GM11168 (cell line): ENCODE measurements around the gene ACOXL.
"Not testable (repeated sequence)": the region's sequence is repeated elsewhere in the genome, so short reads cannot be mapped to it uniquely, and the experiment has no call there.

Experiments used
- in situ Hi-C: fragments of 300-500 bp; cut with MboI; formaldehyde crosslinking; loops from one replicate; pipeline ENCODE4 v1.12.0; 2022; ENCODE audit warnings: low sequenced_read_pairs; ENCODE audit not compliant: unreplicated experiment

Gene ACOXL

DNA sequence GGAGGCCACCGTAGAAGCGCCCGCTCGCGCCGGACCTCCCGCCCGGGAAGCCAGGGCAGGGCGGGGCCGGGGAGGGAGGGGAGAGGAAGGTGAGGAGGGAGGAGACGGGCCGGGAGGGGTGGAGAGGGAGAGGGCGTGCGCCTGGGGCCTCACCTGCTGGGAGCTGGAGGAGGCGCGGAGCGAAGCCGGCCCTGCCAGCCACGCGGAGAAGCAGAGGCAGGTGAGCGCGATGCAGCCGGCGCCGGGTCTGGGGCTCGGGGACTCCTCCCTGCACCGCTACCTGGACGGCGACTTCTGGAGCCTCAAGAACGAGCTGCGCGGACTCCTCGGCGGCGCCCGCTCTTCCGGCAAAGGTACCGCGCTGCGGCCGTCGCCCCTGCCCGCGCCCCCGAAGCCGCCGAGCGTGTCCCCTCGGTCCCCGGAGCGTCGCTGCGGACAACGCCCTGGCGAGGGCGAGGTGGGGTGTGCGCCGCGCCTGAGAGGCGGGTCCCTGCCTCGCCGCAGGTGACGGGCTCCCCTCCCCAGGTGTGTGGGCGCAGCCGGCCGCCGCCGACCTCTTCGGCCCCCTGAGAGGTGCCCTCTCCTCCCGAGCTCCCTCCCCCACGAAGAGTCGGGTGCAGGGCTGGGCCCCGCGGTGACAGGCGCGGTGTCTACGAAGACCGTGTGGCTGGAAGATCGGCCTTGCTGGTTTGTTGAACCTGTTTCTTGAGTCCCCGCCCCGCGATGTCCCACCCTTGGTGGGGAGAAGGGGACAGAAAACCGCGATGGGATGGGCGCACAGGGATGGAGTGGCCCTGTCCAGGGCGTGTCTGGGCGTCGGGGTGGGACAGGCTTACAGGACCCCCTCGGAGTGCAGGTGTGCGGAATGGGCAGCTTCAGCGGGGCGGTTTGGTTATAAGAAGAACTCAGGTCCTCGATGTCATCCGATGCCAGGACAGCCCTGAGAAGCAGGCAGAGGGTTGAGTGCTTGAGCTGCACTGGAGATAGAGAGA is at the start of gene ACOXL:
Gene ACOXL (plus strand): TSS at position 152 of the 992 bp plus-strand sequence. CDS start 35,817 bp downstream, outside the sequence.
- in situ Hi-C loops = no loop called here

DNA sequence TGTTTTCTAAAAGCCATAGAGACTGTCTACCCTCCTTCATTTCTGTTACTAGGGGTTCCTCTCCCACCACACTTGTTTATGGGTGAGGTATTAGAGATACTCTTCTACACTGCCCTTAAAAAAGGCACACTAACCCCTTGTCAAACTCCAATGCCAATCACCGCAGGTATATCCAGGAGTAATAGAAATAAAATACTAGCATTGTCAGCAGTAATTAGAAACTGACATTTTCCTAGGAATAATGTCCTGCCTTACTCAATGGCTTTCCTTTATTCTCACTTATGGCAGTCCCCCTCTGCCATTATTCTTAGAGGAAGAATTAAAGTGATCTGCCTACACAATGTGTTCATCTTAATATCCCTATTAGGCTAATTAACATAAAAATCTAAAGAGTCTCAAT is 49.5 kb upstream of the ACOXL start:
- in situ Hi-C loops = no loop called here

- in situ Hi-C loops = not testable (repeated sequence)
Observed at GRCh38 chr2:110687775-110688484, 44.4 kb upstream of the ACOXL start.

DNA sequence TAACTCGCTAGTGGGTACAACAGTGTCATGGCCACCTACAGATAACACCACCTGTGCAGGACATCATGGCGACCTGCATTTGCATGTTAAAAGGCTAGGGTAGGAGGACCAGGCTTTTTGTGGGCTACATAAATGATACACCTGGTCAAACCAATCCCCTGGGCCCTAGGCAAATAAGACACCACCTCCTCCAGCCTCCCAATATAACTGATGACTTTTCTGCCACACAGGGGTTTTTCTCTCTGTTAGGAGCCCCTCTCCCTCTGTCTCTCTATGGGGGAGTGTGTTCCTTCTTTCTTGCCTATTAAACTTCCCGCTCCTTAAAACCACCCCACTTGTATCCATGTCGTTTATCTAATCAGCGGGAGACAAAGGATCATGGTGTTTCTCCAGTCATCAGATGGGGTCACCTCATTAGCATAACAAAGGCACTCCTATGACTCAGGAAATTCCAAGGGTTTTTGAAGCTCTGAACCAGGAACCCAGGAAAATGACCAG is 43.7 kb upstream of the ACOXL start:
- in situ Hi-C loops = no loop called here

DNA sequence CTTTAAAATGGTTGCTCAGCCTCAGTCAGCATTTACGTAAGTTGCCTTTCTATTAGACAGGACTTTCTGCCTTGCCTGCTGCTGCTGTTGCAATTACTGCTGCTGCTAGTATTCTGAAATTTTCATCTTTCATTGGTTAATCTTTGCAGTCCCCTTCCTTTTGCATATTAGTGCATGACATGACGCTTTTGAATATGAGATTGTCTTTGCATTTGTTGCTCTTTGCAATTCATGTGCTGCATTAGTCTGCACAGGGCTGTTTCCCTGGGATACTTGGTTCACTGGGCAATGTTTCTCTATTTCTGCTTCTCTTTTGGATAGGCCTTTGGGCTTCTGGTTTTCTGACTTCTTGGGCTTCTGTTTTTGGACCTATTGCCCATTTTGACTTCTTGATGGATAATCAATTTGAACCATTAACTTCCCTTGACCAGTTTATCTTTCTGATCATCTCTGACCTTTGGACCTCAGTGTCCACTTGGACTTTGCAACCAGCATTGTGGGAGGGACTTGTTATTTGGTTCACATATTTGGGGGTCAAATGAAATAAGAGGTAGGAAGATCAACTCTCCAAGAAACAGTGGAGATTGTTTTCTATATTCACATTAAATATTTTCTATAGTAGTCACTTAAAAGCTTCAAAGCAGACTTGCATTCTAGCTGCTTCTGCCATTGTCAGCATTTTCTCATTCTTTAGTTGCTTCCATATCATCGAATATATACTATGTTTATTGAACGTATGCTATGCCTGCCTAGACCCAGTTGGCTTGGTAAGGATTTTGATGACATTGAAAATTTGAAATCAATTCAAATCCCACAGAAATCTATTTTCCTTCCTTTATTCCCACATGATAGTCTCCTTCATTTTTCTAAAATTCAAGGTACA is 42.0 kb upstream of the ACOXL start:
- in situ Hi-C loops = loop anchor here (5.0 kb wide), 1 partner anchor 52 kb away; no protein-coding TSS in a partner anchor

GRCh38 chr2:110691612-110692258 is 40.6 kb upstream of the ACOXL start:
- in situ Hi-C loops = loop anchor here (5.0 kb wide), 1 partner anchor 51 kb away; no protein-coding TSS in a partner anchor

DNA sequence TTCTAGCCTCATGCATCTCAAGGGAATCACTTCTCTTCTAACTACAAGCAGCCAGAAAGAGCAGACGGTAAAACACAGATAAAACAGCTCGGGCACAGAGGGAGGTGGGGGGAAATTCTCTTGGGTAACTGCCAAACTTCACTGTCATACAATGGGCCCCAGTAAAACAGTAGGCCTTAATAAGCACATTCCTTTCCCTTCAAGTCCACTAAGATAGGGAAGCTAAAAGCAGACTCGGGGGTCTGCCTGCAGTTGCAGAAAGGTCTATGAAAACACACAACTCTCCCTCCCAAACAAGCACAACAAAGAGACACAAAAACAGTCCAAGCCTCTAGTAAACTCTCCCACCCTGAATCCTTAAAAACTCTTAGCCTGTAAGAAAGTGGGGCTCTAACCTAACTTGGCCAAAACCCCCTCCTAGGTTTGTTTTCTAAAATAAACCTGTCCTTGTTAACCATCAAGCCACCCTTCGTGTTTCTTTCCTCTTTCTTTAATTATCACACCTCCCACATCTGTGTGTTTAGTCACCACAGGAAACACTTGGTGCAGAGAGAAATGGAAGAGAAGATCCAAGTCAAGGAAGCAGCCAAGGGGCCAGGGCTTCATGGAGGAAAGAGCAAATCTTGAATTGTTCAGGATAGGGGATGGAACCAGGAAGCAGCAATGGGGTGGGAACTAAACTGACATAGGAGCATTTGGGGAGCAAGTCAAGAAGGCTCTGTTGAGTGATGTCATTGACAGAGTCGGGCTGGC is 37.1 kb upstream of the ACOXL start:
- in situ Hi-C loops = not testable (repeated sequence)

DNA sequence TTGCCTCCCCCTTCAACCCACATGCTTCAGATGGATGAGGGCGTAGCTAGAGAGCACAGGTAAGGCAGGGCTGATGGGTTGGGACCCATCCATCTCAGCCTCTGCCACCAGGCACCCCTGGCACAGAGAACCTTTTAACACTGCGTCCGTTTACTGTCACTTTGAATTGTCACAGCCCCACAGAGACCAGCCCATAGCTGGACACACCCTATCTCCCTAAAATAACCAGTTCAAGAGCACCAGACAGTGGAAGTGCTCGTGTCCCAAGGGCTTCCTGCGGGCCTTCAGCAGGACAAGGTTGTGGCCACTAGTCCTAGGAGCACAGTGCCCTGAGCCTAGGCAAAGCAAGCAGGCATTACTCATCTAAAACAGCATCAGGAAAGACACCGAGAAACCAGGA is 34.1 kb upstream of the ACOXL start:
- in situ Hi-C loops = not testable (repeated sequence)

- in situ Hi-C loops = no loop called here
Observed at GRCh38 chr2:110702514-110703380, 29.6 kb upstream of the ACOXL start.

DNA sequence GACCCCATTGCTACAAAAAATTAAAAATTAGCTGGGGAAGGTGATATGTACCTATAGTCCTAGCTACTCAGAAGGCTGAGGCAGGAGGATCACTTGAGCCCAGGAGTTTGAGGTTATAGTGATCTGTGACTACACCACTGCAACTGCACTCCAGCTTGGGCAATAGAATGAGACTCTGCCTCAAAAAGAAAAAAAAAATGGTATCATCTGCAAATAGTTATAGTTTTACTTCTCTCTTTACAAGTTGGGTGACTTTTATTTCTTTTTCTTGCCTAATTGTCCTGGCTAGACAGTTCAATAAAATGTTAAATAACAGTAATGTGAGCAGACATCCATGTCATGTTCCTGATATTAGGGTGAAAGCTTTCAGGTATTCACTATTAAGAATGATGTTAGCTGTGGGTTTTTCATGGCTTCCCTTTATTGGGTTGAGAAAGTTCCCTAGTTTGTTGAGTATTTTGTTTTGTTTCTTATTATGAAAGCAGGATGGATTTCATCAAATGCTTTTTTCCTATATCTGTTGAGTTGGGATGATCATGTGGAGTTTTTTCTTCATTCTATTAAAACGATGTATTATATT is 24.9 kb upstream of the ACOXL start:
- in situ Hi-C loops = no loop called here

DNA sequence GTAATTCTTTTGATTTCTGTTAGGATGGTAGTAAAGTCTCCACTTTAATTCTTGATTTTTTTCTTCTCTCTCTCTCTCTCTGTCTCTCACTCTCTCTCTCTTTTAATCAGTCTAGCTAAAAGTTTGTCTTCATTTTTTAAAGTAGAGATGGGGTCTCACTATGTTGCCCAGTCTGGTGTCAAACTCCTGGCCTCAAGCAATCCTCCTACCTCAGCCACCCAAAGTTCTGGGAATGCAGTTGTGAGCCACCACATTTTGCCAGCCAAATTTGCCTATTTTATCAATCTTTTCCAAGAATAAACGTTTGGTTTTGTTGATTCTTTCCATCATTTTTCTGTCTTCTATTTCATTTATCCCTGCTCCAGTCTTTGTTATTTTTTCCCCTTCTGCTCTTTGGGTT is 23.9 kb upstream of the ACOXL start:
- in situ Hi-C loops = no loop called here

DNA sequence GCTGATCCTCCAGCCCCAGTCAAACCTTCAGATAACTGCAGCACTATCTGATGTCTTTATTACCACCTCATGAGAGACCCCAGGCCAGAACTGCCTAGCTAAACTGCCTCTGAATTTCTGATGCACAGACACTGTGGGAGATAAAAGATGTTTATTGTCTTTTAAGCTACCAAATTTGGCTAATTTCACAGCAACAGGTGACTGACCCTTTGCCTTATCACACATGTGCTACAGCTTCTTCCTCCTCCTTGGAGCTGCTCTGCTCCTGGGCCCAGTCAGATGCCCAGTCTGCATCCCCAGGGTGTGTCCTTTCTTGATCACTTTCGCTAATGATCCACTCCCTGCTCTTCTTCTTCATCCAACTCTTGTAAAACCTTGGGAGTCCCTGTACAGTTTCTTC is 19.6 kb upstream of the ACOXL start:
- in situ Hi-C loops = no loop called here

DNA sequence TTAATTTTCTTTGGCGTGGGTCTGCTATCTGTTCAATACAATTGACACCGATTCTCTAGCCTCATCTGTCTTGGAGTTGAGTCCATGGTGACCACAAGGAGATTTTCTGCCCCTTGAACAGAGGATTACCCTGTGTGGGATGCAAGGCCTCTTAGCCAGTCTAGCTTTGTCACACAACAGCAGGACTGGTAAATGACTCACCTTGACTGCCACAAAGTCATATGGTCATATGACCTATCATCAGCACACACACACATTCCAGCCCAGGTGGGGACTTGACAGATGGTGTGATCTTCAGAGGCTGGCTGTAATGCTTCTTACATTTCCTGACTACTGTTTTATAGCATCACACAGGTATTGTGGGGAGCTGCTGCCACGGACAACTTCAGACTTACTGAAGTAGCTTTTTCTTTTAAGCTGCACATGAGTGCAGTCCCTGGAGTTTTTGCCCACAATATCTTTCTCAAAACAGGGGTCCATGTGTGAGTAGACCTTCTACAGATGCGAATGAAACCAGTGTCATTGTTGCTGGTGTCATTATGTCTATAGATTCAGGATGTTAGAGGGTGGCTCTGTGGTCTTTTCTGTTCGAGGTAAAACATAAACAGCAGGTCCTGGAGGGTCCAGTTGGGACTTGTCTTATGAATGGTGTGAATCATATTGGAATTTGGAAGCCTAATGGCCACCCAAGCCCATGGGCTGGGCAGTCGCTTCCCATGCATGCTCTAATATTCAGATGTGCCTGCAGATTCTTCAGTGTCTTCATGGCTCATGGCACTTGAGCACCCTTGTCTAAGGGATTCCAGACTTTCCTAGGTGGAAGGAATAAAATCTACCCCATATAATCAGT is 18.6 kb upstream of the ACOXL start:
- in situ Hi-C loops = no loop called here

- in situ Hi-C loops = no loop called here
Observed at GRCh38 chr2:110714452-110715224, 17.7 kb upstream of the ACOXL start.

DNA sequence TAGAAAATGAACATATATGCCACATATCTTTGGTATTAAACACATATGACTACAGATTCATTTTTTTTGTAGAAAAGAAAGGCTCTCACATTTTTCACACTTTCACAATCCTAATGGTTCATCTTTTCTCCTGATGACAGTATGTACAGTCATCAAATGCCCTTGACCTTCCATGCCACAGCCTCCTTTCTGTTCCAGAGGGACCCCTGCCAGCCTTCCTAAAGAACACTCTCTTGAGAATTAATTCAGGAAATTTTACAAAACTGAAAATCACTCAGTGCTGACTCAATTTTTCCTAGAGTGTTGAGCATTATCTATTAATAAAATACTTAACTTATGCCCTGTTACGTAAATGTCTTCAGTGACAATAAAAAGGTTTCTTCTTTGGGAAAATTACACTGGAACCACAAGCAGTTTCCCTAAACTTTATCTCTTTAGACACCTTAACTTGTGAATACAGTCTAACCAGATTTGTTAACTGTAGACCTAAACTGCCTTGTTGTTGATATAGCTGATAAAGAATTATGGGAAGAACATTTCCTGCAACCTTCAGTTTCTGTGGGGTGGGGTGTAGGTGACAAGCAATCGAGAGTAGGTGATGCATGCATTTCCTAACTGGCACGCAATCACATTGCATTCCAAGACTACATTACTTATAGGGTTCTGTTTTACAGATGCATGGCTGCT is 15.3 kb upstream of the ACOXL start:
- in situ Hi-C loops = no loop called here
